HL-60 (cell line): Measurements from ENCODE around the gene FNIP2.
"Not testable (repeated sequence)": the region's sequence is repeated elsewhere in the genome, so short reads cannot be mapped to it uniquely, and the experiment has no call there.

Source experiments
- DNase-seq, 2 experiments: peaks; one replicate each; pipeline ENCODE4 v3.0.0-alpha.2; 2010 to 2020; ENCODE audit warnings: low read depth in 1 of 2, low spot score in 1 of 2
- H3K27ac ChIP-seq: fragments of 250-450 bp; sonication (Bioruptor Pico); replicated peaks from 2 replicates; pipeline ENCODE4 v1.5.1; 2020; ENCODE audit warnings: mild to moderate bottlenecking, moderate library complexity
- H3K27me3 ChIP-seq: fragments of 250-450 bp; sonication (Bioruptor Pico); 2 replicates; pipeline ENCODE4 v1.5.1; 2021; ENCODE audit warnings: mild to moderate bottlenecking, moderate library complexity; ENCODE audit not compliant: insufficient read depth, poor library complexity, severe bottlenecking
- H3K4me3 ChIP-seq: replicated peaks from 2 replicates; pipeline ENCODE4 v1.5.1; 2011; ENCODE audit warnings: mild to moderate bottlenecking, control low read depth, low read length; ENCODE audit not compliant: insufficient read depth
- CTCF ChIP-seq: IDR thresholded peaks from one replicate; pipeline ENCODE4 v1.5.1; 2011; ENCODE audit warnings: low read length, control low read depth, inconsistent platforms; ENCODE audit not compliant: insufficient read depth
- GABPA ChIP-seq: IDR thresholded peaks from 2 replicates; pipeline ENCODE4 v1.6.1; 2012; ENCODE audit warnings: low read depth
- POLR2AphosphoS5 ChIP-seq: IDR thresholded peaks from 2 replicates; pipeline ENCODE4 v1.6.1; 2012; ENCODE audit warnings: low read depth
- SPI1 ChIP-seq: IDR thresholded peaks from 2 replicates; pipeline ENCODE4 v1.6.1; 2012; ENCODE audit warnings: low read depth, mild to moderate bottlenecking, borderline replicate concordance
- TF ChIP-seq, protein P1 (sequence below): IDR thresholded peaks from 2 replicates; pipeline ENCODE4 v1.6.1; 2012; ENCODE audit warnings: low read depth; ENCODE audit not compliant: insufficient replicate concordance

FNIP2 gene

GRCh38 chr4:158739600-158739999 is 29.2 kb upstream of the FNIP2 start:
- TF ChIP-seq CTCF, result no peak
- no peak for TF ChIP-seq POLR2AphosphoS5
- no peak for TF ChIP-seq GABPA
- no peak for TF ChIP-seq SPI1
- TF ChIP-seq, protein P1, sequence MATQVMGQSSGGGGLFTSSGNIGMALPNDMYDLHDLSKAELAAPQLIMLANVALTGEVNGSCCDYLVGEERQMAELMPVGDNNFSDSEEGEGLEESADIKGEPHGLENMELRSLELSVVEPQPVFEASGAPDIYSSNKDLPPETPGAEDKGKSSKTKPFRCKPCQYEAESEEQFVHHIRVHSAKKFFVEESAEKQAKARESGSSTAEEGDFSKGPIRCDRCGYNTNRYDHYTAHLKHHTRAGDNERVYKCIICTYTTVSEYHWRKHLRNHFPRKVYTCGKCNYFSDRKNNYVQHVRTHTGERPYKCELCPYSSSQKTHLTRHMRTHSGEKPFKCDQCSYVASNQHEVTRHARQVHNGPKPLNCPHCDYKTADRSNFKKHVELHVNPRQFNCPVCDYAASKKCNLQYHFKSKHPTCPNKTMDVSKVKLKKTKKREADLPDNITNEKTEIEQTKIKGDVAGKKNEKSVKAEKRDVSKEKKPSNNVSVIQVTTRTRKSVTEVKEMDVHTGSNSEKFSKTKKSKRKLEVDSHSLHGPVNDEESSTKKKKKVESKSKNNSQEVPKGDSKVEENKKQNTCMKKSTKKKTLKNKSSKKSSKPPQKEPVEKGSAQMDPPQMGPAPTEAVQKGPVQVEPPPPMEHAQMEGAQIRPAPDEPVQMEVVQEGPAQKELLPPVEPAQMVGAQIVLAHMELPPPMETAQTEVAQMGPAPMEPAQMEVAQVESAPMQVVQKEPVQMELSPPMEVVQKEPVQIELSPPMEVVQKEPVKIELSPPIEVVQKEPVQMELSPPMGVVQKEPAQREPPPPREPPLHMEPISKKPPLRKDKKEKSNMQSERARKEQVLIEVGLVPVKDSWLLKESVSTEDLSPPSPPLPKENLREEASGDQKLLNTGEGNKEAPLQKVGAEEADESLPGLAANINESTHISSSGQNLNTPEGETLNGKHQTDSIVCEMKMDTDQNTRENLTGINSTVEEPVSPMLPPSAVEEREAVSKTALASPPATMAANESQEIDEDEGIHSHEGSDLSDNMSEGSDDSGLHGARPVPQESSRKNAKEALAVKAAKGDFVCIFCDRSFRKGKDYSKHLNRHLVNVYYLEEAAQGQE, result no peak

DNA sequence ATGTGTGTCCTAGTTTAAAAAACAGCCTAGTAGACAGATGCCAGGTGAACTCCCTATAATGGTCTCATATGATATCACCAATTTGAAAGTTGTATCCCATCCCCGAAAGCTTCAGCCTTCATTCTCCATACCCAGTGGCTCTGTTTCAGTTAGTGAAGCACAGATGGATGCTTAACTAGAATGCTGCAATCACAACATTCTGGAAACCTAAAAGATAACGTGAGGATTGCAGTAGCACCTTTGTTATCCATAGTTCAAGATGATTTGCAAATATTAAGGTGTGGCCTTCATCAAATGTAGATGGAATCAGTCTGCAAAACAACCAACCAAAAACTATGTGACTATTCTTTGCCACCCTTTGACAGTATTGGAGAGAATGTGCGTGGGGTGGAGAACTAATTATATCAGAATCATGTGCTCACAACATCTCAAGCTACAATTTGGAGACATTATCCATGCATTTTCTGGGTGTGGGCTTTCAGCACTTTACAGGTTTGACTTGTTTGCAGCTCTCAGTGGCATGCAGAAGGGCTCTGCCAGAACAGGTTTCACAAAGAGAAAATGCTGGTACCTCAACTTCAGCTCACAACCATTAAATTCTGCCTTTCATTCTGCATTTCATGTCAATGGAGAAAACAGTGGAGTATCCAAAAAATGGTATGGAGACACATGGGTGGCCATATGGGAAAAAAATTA is 27.4 kb upstream of the FNIP2 start:
- Histone ChIP-seq H3K4me3 (no peak overlapping the region), H3K27ac (no peak overlapping the region), H3K27me3 (no peaks in the 10 kb centered on the region)
- TF ChIP-seq CTCF (no peak), SPI1 (no peak), GABPA (no peak)
- TF ChIP-seq, protein P1, result no peak
- DNase-seq, result no peak

More at GRCh38 chr4:158739600-158739999, 29.2 kb upstream of the FNIP2 start:
- Histone ChIP-seq H3K4me3 (no peak overlapping the region), H3K27me3 (no peaks in the 10 kb centered on the region), H3K27ac (no peak overlapping the region)
- no peak for DNase-seq

DNA sequence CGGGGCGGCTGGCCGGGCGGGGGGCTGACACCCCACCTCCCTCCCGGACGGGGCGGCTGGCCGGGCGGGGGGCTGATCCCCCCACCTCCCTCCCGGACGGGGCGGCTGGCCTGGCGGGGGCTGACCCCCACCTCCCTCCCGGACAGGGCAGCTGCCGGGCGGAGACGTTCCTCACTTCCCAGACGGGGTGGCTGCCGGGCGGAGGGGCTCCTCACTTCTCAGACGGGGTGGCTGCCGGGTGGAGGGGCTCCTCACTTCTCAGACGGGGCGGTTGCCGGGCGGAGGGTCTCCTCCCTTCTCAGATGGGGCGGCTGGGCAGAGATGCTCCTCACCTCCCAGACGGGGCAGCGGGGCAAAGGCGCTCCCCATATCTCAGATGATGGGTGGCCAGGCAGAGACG is 22.3 kb upstream of the FNIP2 start:
- not testable (repeated sequence) for H3K4me3 ChIP-seq, H3K27ac ChIP-seq, DNase-seq, H3K27me3 ChIP-seq

GRCh38 chr4:158750379-158750778 is 18.4 kb upstream of the FNIP2 start:
- TF ChIP-seq GABPA, result no peak
- TF ChIP-seq, protein P1, result no peak
- no peak for TF ChIP-seq SPI1
- TF ChIP-seq POLR2AphosphoS5, result no peak
- no peak for TF ChIP-seq CTCF
- no peaks in the 10 kb centered on the region for H3K27me3 ChIP-seq
- H3K4me3 ChIP-seq, result no peak overlapping the region
- no peak for DNase-seq
- H3K27ac ChIP-seq, result no peak overlapping the region
